Glomerular visceral epithelial cell (primary cell): ENCODE measurements around the gene PTPN12.
"Not testable (repeated sequence)": the region's sequence is repeated elsewhere in the genome, so short reads cannot be mapped to it uniquely, and the experiment has no call there.

ENCODE experiments used
- DNase-seq: peaks from one replicate; pipeline ENCODE4 v3.0.0-alpha.2; 2016; ENCODE audit errors: extremely low spot score

Gene PTPN12

DNA sequence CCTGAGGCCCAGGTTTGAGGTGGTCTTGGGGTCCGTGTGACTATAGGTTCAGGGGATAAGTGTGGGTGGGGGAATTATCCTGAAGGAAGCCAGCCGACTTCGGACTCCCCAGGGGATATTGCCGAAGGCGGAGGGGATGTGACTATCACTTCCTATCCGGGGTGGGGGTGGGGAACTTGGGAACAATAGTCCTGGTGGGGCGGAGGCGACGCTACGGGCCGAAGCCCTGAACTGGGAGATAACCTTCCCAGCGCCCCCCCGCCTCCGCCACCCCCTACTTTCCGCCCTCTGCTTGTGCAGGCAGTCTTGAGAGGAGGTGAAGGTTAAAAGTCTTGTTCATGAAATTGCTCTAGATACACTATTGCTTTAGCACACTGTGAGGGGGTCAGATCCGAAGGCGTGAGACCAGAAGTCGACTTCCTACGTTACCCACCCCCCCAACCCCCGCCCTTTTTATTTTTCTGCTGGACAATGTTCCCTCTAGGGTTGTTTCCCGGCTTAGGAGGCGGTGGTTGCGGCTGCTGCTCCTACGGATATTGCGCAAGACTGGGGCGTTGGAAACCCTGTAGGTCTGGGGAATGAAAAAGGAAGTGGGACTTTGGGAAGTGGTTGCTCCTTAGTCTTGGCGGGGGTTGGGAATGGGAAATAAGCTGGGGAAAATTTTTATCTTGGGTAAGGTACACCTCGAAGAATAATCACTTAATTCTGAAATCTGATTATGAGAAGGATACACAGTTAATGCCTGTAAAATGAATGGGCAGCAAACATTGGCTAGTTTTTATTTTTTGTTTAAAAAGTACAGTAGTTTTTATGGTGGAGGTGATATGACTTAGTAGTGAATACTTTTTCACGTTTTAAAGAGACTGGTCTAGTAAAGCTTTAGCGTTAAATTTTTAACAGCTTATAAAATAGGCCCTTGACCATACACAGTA is 1.5 kb downstream of the PTPN12 start:
- DNase-seq: peak; percentile 92

DNA sequence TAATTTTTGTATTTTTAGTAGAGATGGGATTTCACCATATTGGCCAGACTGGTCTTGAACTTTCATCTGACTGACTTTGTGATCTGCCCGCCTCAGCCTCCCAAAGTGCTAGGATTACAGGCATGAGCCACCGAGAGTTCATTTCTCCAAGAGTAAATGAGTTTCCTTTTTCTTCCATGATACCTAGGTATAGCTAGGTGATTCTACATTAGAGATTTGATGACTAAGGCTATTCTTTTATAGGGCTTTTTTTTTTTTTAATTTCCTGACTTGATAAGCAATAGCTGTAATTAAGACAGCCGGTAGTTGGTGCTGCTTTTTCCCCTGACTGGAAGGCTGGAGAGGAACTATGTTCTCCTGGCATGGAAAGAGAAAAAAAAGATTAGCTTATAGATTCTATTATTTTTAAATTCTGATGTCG is 3.3 kb downstream of the PTPN12 start:
- no peak for DNase-seq

DNA sequence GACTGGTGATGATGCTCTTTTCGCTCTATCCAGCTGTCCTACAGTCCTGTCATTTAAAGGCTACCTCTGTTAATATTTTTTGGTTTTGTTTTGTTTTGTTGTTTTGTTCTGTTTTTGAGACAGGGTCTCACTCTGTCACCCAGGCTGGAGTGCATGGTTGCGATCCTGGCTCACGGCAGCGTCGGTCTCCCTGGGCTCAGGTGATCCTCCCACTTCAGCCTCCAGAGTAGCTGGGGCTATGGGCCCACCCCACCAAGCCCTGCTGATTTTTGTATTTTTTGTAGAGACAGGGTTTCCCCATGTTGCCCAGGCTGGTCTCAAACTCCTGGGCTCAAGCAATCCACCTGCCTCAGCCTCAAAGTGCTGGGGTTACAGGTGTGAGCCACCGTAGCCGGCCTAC is 3.9 kb downstream of the PTPN12 start:
- not testable (repeated sequence) for DNase-seq

DNA sequence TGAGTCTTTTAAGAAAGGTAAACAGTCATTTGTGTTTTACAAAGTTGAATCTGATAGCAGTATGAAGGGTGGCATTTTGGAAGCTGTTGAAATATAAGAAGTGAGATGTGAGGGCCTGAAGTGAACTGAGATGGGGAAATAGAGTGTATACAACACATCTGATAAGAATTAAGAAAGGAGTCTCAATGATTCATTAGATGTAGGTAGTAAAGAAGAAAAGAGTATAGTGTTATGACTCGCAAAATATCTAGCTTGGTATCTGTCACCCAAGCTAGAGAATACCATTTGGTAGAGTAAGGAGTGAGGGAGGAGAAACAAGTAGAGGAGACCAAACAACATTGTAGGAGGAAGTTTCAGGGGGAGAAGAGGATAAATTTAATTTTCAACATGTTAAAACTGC is 5.3 kb downstream of the PTPN12 start:
- no peak for DNase-seq

DNA sequence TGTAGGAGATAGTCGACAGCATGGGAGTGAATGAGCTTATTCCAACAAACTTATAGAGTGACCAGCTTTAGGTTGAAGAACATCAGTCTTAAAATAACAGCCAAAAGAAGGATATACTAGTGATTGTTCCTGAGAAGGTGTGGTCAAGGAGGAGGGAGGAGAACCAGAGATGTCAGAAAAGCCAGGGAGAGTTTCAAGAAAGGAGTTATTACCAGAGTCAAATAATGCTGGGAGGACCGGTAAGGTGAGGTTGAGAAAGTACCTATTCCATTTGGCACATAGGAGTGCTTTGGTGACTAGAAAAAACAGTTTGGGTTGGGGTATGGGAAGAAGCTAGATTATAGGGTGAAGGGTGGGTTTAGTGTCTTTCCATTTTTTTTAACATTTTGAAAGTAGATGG is 5.8 kb downstream of the PTPN12 start:
- no peak for DNase-seq

DNA sequence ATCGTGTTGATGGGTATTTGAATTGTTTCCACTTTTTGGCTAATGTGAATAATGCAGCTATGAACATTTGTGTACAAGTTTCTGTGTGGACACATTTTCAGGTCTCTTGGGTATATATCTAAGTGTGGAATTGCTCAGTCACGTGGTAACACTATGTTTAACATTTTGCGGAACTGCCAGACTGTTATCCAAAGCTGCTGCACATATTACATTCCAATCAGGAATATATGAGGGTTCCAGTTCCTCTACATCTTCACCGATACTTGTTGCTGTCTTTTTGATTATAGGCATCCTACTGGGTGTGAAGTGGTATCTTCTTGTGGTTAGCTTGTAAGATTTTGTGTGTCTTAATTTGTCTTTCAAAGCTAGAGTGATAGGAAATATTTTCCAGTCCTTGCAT is 6.8 kb downstream of the PTPN12 start:
- no peak for DNase-seq

DNA sequence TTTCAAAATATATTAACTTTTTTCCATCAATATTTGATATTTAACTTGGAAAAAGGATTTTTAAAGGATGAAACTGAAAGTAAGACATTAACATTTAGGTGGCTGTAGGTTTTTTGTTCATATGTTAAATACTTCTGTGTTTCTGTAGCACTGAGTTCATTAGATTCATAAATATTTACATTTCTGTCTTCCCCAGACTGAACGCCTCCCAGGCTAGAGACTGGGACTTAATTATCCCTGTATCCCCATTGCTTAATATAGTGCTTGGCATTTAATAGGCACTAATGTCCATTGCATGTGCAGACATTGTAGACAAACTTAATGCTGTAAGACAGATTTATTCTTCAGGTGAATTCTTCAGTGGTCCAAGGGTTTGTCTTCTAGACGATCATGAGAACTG is 7.4 kb downstream of the PTPN12 start:
- no peak for DNase-seq

DNA sequence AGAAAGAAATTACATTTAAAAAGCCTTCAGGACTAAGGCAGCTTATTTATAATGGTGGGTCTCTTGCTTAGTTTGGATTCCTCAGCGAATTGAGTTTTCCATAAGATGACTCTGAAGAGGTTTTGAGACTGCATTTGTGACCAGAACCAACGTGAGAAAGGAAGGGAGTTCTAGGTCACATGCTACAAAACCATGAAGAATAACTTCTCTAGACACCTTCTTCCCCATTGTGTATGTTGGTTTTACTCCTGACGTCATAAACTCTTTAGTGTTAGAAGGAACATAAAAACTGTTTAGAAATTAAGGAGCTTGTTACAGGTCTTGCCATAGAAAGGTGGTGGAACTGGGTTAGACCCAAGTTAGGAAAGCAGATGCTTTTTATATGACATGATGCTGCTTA is 11.1 kb downstream of the PTPN12 start:
- DNase-seq: no peak

DNA sequence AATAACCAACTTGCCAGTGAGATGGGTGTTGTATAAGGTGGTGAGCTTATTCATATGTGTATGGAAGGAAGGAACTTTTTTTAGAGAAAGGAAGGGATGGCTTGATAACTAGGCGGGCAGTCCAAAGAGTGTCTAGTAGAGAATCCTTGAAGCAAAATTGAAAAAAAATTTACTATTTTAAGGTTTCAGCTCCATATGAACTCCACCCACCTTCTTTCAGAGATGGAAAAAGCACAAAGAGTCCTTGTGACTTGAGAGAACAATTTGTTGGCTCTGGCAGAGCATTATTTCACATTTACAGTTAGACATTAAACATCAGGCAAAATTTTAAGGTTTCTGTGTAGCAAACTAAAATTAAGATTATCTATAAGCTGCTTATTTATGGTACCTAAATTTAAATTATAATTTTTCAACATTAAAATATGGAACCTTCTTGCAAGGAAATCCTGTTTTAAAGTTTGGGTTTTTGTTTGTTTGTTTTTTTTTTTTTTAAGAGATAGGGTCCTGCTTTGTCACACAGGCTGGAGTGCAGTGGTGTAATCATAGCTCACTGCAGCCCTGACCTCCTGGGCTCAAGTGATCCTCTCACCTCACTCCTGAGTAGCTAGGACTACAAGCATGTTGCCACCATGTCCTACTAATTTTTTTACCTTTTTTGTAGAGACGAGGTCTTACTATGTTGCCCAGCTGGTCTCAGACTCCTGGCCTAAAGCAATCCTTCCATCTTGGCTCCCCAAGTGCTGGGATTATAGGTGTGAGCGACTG is 12.2 kb downstream of the PTPN12 start:
- no peak for DNase-seq

DNA sequence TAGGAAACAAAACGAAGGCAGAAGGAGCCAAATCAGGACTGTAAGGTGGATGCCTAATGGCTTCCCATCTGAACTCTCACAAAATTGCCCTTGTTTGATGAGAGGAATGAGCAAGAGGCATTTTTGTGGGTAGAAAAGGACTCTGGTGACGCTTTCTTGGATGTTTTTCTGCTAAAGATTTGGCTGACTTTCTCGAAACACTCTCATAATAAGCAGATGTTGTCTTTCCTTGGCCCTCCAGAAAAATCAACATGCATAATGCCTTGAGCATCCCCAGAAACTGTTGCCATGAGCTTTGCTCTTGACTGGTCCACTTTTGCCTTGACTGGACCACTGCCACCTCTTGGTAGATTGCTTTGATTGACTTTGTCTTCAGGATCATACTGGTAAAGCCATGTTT is 13.5 kb downstream of the PTPN12 start:
- no peak for DNase-seq

DNA sequence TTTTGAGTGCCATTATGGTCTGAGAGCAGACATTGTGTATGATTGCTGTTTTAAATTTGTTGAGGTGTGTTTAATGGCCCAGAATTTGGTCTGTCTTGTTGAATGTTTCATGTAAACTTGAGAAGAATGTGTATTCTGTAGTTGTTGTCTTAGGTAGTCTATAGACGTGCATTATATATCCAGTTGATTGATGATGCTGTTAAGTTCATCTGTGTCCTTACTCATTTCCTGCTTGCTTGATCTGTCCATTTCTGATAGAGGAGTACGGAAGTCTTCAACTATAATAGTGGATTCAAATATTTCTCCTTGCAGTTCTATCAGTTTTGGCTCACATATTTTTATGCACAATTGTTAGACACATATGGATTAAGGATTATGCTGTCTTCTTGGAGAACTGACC is 16.0 kb downstream of the PTPN12 start:
- DNase-seq: no peak

DNA sequence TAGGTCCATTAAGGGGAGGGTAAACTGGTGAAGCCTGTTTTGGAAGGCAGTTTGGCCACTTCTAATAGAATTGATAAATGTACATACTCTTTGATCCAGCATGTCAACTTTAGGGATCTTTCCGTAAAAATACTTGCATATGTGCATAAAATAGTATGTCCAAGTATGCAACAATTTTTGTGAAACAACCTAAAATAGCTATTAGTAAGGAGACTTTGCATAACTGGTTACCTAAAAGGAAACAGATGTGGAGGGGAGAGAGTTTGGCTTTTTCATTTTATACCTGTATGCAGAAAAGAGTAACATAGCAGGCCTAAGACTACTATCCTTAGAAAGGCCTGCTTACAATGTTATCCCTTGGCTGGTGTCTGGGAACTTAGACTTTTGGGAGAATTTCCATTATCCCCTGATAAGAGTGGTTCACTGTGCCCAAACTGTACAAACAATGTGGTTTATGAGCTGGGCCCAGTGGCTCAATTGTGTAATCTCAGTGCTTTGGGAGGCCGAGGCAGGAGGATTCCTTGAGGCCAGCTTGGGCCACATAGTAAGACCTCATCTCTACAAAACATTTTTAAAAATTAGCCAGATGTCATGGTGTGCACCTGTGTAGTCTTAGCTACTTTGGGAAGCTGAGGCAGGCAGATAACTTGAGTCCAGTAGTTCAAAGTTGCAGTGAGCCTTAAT is 21.3 kb downstream of the PTPN12 start:
- DNase-seq: no peak

DNA sequence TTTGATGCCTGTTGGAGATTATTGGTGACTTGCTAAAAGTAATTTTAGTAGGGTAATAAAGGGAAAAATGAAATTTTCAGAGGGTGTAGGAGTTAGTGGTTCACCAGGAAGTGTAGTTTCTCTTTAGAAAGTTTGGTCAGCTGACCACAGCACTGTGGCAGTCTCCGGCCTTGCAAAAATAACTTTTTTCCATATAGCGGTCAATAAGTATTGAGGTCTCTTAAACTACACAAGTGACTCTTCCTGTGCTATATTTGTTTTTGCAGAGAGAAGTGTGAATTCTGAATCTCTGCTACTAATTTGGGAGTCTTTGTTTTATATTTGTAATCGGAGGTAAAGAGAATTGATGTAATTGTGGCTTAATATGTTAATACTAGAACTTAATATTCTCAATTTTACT is 24.3 kb downstream of the PTPN12 start:
- no peak for DNase-seq

DNA sequence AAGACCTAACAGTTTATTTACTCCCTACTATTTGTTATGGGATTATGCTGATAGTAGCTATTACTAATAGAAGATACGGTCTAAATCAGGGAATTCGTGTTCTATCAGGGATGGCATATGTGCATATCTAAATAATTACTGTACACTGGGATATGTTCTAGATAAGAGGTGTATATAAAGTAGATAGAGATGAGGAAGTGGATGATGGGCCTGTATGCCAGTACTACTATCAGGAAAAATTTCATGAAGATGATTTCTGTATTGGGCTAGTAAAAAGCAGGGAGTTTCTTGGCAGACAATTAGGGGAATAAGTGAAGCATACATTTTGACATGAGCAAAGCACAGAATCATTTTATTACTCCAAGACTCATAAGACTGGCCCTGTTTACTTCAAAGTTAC is 26.2 kb downstream of the PTPN12 start:
- no peak for DNase-seq

DNA sequence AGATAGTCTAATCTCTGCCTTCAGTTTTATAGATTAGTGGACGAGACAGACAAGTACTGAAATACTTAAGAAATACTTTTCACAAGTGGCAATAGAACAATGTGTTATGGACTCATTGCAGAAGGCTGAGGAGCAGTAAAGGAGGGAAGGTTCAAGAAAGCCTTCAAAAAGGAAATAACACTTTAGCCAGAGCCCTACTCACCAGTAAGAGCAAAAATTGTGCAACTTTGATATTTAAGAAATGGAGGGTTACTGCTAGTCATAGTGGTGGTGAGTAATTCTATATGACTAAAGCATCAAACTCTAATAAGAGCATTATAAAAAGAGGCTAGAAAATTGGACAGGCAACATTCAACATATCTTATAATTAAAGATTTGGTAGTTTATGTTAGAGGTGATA is 28.8 kb downstream of the PTPN12 start:
- DNase-seq: peak; percentile 6

DNA sequence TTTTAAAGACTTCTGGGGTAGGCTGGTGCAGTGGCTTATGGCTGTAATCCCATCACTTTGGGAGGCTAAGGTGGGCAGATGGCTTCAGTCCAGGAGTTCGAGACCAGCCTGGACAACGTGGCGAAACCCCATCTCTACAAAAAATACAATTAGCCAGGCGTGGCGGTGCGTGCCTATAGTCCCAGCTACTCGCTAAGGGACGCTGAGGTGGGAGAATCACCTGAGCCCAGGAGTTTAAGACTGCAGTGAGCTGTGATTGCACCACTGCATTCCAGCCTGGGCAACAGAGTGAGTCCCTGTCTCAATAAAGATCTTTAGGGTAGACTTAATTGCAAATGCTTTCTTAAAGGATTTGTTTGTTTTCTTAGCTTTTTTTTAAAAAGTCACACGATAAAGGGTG is 29.3 kb downstream of the PTPN12 start:
- no peak for DNase-seq

DNA sequence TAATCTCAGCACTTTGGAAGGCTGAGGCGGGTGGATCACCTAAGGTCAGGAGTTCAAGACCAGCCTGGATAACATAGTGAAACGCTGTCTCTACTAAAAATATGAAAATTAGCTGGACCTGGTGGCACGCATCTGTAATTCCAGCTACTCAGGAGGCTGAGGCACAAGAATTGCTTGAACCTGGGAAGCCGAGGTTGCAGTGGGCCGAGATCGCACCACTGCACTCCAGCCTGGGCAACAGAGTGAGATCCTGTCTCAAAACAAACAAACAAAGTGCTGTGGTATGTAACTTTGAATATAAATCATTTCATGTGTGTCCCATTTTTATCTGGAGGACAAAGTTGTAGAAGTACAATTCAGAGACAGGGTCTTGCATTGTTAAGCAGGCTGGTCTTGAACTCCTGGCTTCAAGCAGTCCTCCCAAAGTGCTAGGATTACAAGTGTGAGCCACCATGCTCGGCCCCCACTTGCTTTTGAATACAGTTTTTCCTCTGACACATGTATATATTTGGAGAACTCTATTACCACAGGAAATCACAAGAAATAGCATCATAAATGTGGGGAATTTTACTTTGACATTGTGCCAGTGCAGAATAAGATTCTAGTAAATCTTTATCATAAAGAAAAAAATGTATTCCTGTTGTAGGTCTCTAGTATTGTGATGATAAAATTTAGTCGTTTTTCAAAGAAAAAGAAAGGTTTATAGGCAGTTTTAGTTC is 32.6 kb downstream of the PTPN12 start:
- DNase-seq: no peak

DNA sequence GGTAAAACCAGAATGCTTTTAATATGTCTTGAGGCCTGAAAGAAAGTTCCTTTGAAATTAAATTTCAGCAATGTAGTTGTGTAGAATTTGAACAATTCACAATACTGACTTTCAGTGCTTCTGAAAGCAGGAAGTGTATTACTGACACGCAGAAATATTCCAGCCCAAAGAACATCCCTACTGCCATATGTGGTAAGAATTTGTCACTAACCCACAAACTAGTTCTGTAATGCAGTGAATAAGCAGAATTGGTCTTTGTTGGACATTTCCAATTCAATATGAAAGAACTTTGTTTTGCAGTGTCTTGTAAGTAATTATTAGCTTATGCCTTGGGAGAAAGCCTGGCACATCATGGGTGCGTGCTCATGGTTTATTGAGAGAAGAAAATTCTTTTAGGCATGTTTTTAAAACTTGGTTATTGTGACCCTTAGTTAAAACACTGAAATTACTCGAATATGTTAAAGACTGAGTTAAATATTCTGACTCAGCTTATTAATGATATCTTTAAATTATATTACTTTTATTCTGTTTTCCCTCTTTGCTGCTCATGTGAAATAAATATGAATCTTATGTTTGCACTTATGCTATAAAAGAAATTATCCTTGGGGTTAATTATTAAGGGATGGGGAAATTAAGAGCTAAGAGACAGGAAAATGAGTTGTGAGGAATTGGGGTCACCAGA is 33.4 kb downstream of the PTPN12 start:
- peak; percentile 59 for DNase-seq

DNA sequence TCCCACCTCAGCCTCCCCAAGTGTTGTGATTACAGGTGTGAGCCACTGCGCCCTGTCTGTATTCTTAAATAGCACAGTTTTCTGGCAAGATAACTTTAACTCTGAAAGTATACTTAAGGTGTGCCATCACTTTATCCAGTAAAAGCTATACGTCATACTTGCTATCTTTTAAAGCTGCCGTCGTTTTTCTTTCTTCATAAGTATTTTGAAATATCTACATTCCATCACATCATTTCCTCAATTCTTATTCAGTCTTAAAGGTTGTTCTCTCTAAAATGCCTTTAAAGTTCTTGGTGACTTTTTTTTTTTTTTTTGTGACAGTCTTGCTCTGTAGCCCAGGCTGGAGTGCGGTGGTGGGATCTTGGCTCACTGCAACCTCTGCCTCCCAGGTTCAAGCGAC is 34.7 kb downstream of the PTPN12 start:
- DNase-seq: no peak

DNA sequence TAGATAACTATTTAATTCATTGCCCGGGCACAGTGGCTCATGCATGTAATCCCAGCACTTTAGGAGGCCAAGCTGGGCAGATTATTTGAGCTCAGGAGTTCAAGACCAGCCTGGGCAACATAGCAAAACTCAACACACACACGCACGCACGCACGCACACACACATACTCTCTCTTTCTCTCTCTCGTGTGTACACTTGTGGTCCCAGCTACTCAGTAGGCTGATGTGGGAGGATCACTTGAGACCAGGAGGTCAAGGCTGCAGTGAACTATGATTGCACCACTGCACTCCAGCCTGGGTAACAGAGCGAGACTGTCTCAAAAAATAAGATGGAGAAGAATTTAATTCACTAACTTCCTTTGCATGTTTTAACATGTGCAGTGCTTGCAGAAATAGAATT is 38.1 kb downstream of the PTPN12 start:
- DNase-seq: no peak

DNA sequence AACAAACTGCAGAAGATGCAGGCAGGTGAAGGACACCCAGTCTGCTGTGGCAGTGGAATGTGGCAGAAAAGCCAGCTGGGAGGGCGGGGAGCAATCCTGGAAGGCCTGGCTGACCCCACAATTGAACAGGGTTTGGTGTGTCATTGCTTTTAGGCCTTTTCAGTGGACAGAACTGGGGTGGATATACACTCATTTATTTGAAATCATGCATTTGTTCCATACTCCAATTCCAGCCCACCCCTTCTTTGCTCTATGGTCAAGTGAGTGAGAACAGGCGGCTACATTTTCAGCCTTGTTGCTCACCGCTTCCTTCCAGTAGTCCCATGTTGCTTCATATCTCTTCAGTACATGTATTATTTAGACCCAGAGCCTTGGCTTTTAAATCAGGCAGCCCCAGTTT is 39.8 kb downstream of the PTPN12 start:
- DNase-seq: no peak
